Stimulated activated CD4-positive, alpha-beta T cell treated with anti-CD3 and anti-CD28 coated beads, Interleukin-12 subunit alpha, Interleukin-12 subunit beta, amount 100 ng/mL, for 24 hours (primary cell): ENCODE data around the gene IGF2BP3.
A peak's percentile ranks its signal among the peaks of the same experiment; 100 is the strongest.
"Not testable (repeated sequence)": the region's sequence is repeated elsewhere in the genome, so short reads cannot be mapped to it uniquely, and the experiment has no call there.

Experiments used
- DNase-seq, 2 experiments: peaks; one replicate each; pipeline ENCODE4 v3.0.0-alpha.2; 2020; ENCODE audit warnings: low read depth in 2 of 2

The IGF2BP3 gene

GRCh38 chr7:23341846-23342598, 128.3 kb downstream of the IGF2BP3 start:
- DNase-seq: no peak

- no peak for DNase-seq
Measured at GRCh38 chr7:23338863-23339262, 131.4 kb downstream of the IGF2BP3 start.

- no peak for DNase-seq
Measured at GRCh38 chr7:23338439-23338838, 131.9 kb downstream of the IGF2BP3 start.

GRCh38 chr7:23337374-23337773, 132.9 kb downstream of the IGF2BP3 start:
- DNase-seq: no peak

- no peak for DNase-seq
Measured at GRCh38 chr7:23336799-23337283, 133.4 kb downstream of the IGF2BP3 start.

- DNase-seq: no peak
Measured at GRCh38 chr7:23336086-23336485, 134.2 kb downstream of the IGF2BP3 start.

GRCh38 chr7:23335621-23336020, 134.7 kb downstream of the IGF2BP3 start:
- no peak for DNase-seq

GRCh38 chr7:23335136-23335535, 135.2 kb downstream of the IGF2BP3 start:
- DNase-seq: no peak

GRCh38 chr7:23334482-23335056, 135.7 kb downstream of the IGF2BP3 start:
- DNase-seq: no peak

GRCh38 chr7:23333671-23334246, 136.5 kb downstream of the IGF2BP3 start:
- no peak for DNase-seq

GRCh38 chr7:23332910-23333612, 137.2 kb downstream of the IGF2BP3 start:
- DNase-seq: no peak

GRCh38 chr7:23332193-23332592, 138.1 kb downstream of the IGF2BP3 start:
- DNase-seq: no peak

- DNase-seq: no peak
Measured at GRCh38 chr7:23331132-23331531, 139.2 kb downstream of the IGF2BP3 start.

GRCh38 chr7:23315366-23315765, 154.9 kb downstream of the IGF2BP3 start:
- no peak for DNase-seq

- DNase-seq: not testable (repeated sequence)
Measured at GRCh38 chr7:23312141-23312540, 158.2 kb downstream of the IGF2BP3 start.

GRCh38 chr7:23308754-23309153, 161.5 kb downstream of the IGF2BP3 start:
- no peak for DNase-seq

GRCh38 chr7:23306936-23307521, 163.3 kb downstream of the IGF2BP3 start:
- DNase-seq: no peak

- no peak for DNase-seq
Measured at GRCh38 chr7:23299770-23300300, 170.5 kb downstream of the IGF2BP3 start.

GRCh38 chr7:23298885-23299769, 171.2 kb downstream of the IGF2BP3 start, which contains the start of gene MALSU1:
Gene MALSU1 (plus strand): TSS chr7:23299339. CDS start chr7:23299353, 14 bp downstream.
- peak; percentile 96 to 98 for DNase-seq

- DNase-seq: no peak
Measured at GRCh38 chr7:23298141-23298881, 172.0 kb downstream of the IGF2BP3 start.
